K562 (cell line): Measurements from ENCODE around the gene PTPN5. TPM values are rescaled to one million over a fixed set of nuclear protein-coding genes. Genes with fewer than 3 reads are reported as not detected.

Source experiments
- AFF4 ChIP-seq: sonication (generic); formaldehyde crosslinking; IDR thresholded peaks from 2 replicates; pipeline ENCODE4 v1.8.0; 2023; ENCODE audit warnings: mild to moderate bottlenecking, missing genetic modification reagents
- HES1 ChIP-seq: fragments of 450-650 bp; IDR thresholded peaks from 2 replicates; pipeline ENCODE4 v1.6.1; 2016; ENCODE audit warnings: low read depth, mild to moderate bottlenecking, moderate library complexity
- HMGN3 ChIP-seq: IDR thresholded peaks from 2 replicates; pipeline ENCODE4 v1.6.1; 2011; ENCODE audit warnings: borderline replicate concordance, low read depth, mild to moderate bottlenecking, mixed read lengths, low read length; ENCODE audit not compliant: insufficient read length; ENCODE audit errors: extremely low read depth
- NCOA4 ChIP-seq: fragments of 450-650 bp; IDR thresholded peaks from 2 replicates; pipeline ENCODE4 v1.6.1; 2018; ENCODE audit warnings: mild to moderate bottlenecking; ENCODE audit not compliant: partially characterized antibody
- RBM34 ChIP-seq: fragments of 200-400 bp; formaldehyde crosslinking; IDR thresholded peaks from 2 replicates; pipeline ENCODE4 v1.6.1; 2018; ENCODE audit warnings: low read length, borderline replicate concordance; ENCODE audit not compliant: insufficient read depth
- STAT5A ChIP-seq: IDR thresholded peaks from 2 replicates; pipeline ENCODE4 v1.6.1; 2012; ENCODE audit warnings: low read length, inconsistent platforms, borderline replicate concordance
- STAT5B ChIP-seq: fragments of 250-450 bp; sonication (Bioruptor Pico); IDR thresholded peaks from 2 replicates; pipeline ENCODE4 v1.8.0; 2021; ENCODE audit warnings: mild to moderate bottlenecking, inconsistent platforms
- ZBTB1 ChIP-seq: sonication (generic); formaldehyde crosslinking; IDR thresholded peaks from 2 replicates; pipeline ENCODE4 v1.8.1; 2023; ENCODE audit warnings: missing genetic modification reagents, low read depth, mild to moderate bottlenecking, borderline replicate concordance
- ZNF347 ChIP-seq: fragments of 450-650 bp; formaldehyde crosslinking; IDR thresholded peaks from 2 replicates; pipeline ENCODE4 v1.4.0; 2020; ENCODE audit warnings: low read depth, mild to moderate bottlenecking, moderate library complexity
- polyA plus RNA-seq, 8 experiments: library from polyadenylated mRNA; depleted of rRNA in 4 of 8; stranded (reverse) in 5 of 8; unstranded in 3 of 8; fragments of >200 nt; fragmentation: Nextera tagmentation in 2 of 8; fragmentation: Illumina TruSeq in 1 of 8; extraction: Ambion mirVana in 2 of 8; extraction: Trizol in 1 of 8; gene quantifications; 2 replicates each; pipeline versions ENCODE4 v1.2.1 to v1.2.3, GENCODE V29; 2011 to 2014; ENCODE audit warnings: inconsistent platforms in 1 of 8, missing spikeins in 1 of 8
- total RNA-seq, 7 experiments: library from RNA; depleted of rRNA in 6 of 7; stranded (reverse); fragments of >200 nt in 6 of 7; fragmentation: Illumina TruSeq in 2 of 7; extraction: Trizol in 2 of 7; gene quantifications; 2 replicates each; pipeline versions ENCODE4 v1.2.1 to v1.2.3, GENCODE V29; 2011 to 2021; ENCODE audit warnings: low replicate concordance in 1 of 7
- TF ChIP-seq, protein P1 (sequence below): fragments of 250-450 bp; sonication (Bioruptor Pico); IDR thresholded peaks from 2 replicates; pipeline ENCODE4 v1.4.0; 2020; ENCODE audit warnings: mild to moderate bottlenecking
- TF ChIP-seq, protein P2 (sequence below): fragments of 450-650 bp; IDR thresholded peaks from 2 replicates; pipeline ENCODE4 v1.6.1; 2016; ENCODE audit warnings: low read depth

The PTPN5 gene
- total and polyA plus RNA-seq, 9 of the 15 experiments (the other 6 are each of a cell fraction or from before 2014, with no cell fraction given), result not detected

- TF ChIP-seq AFF4 (CRISPR knock-in tag) (no peak), ZBTB1 (CRISPR knock-in tag) (no peak), RBM34 (no peak), ZNF347 (CRISPR knock-in tag) (no peak), STAT5B (CRISPR knock-in tag) (no peak), NCOA4 (no peak), STAT5A (no peak), HMGN3 (peak; percentile 20), HES1 (no peak)
- TF ChIP-seq, protein P1, sequence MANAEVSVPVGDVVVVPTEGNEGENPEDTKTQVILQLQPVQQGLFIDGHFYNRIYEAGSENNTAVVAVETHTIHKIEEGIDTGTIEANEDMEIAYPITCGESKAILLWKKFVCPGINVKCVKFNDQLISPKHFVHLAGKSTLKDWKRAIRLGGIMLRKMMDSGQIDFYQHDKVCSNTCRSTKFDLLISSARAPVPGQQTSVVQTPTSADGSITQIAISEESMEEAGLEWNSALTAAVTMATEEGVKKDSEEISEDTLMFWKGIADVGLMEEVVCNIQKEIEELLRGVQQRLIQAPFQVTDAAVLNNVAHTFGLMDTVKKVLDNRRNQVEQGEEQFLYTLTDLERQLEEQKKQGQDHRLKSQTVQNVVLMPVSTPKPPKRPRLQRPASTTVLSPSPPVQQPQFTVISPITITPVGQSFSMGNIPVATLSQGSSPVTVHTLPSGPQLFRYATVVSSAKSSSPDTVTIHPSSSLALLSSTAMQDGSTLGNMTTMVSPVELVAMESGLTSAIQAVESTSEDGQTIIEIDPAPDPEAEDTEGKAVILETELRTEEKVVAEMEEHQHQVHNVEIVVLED (CRISPR knock-in tag), result peak; percentile 67
- TF ChIP-seq, protein P2, sequence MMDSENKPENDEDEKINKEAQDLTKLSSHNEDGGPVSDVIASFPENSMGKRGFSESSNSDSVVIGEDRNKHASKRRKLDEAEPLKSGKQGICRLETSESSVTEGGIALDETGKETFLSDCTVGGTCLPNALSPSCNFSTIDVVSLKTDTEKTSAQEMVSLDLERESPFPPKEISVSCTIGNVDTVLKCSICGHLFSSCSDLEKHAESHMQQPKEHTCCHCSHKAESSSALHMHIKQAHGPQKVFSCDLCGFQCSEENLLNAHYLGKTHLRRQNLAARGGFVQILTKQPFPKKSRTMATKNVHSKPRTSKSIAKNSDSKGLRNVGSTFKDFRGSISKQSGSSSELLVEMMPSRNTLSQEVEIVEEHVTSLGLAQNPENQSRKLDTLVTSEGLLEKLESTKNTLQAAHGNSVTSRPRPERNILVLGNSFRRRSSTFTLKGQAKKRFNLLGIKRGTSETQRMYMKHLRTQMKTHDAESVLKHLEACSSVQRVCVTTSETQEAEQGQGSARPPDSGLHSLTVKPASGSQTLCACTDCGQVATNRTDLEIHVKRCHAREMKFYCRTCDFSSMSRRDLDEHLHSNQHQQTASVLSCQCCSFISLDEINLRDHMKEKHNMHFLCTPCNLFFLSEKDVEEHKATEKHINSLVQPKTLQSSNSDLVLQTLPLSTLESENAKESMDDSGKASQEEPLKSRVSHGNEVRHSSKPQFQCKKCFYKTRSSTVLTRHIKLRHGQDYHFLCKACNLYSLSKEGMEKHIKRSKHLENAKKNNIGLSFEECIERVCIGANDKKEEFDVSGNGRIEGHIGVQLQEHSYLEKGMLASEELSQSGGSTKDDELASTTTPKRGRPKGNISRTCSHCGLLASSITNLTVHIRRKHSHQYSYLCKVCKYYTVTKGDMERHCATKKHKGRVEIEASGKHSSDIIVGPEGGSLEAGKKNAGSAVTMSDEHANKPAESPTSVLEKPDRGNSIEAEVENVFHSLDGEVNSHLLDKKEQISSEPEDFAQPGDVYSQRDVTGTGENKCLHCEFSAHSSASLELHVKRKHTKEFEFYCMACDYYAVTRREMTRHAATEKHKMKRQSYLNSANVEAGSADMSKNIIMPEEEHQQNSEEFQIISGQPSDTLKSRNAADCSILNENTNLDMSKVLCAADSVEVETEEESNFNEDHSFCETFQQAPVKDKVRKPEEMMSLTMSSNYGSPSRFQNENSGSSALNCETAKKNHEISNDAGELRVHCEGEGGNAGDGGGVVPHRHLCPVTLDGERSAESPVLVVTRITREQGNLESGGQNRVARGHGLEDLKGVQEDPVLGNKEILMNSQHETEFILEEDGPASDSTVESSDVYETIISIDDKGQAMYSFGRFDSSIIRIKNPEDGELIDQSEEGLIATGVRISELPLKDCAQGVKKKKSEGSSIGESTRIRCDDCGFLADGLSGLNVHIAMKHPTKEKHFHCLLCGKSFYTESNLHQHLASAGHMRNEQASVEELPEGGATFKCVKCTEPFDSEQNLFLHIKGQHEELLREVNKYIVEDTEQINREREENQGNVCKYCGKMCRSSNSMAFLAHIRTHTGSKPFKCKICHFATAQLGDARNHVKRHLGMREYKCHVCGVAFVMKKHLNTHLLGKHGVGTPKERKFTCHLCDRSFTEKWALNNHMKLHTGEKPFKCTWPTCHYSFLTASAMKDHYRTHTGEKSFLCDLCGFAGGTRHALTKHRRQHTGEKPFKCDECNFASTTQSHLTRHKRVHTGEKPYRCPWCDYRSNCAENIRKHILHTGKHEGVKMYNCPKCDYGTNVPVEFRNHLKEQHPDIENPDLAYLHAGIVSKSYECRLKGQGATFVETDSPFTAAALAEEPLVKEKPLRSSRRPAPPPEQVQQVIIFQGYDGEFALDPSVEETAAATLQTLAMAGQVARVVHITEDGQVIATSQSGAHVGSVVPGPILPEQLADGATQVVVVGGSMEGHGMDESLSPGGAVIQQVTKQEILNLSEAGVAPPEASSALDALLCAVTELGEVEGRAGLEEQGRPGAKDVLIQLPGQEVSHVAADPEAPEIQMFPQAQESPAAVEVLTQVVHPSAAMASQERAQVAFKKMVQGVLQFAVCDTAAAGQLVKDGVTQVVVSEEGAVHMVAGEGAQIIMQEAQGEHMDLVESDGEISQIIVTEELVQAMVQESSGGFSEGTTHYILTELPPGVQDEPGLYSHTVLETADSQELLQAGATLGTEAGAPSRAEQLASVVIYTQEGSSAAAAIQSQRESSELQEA, result no peak
These were observed 93.0 kb downstream of the PTPN5 start, which contains the start of gene TMEM86A (continued) for GRCh38 chr11:18698341-18699268.
